Activated naive CD4-positive, alpha-beta T cell treated with anti-CD3 and anti-CD28 coated beads, Interleukin-2, amount 50 U/mL, for 24 hours (primary cell): Measurements from ENCODE around the gene CTNND1.

Experiments used
- H3K27ac Mint-ChIP-seq: one replicate; pipeline ENCODE4 v1.8.0; 2021; ENCODE audit warnings: mild to moderate bottlenecking, mixed read lengths
- H3K27me3 Mint-ChIP-seq: one replicate; pipeline ENCODE4 v1.8.0; 2021; ENCODE audit warnings: mixed read lengths
- H3K36me3 Mint-ChIP-seq: one replicate; pipeline ENCODE4 v1.8.0; 2021; ENCODE audit warnings: mixed read lengths
- H3K4me1 Mint-ChIP-seq: one replicate; pipeline ENCODE4 v1.8.0; 2021; ENCODE audit warnings: mixed read lengths
- H3K4me3 Mint-ChIP-seq: one replicate; pipeline ENCODE4 v1.8.0; 2021; ENCODE audit warnings: mild to moderate bottlenecking, mixed read lengths
- H3K9me3 Mint-ChIP-seq: one replicate; pipeline ENCODE4 v1.8.0; 2021; ENCODE audit warnings: mixed read lengths

Gene CTNND1

DNA sequence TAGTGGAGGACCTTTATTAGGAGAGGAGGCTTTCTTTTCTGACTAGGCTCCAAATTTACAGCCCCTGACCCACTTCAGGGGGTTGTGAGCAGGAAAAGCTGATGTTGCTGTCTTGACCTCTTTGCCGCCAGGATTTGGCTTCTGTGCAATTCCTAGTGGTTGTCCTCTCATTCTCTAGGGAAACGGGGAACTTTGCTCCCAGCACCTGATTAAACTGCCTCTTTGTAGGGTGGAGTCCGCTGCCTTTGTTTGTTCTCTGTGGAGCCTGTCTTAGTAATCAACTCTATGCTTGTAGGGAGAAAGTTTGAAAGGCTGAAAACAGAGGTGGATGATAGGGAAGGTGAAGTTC, 16.3 kb downstream of the CTNND1 start:
- Mint-ChIP-seq H3K4me3 (no peak overlapping the region), H3K27me3 (no peaks in the 10 kb centered on the region), H3K36me3 (peaks cover 9% of the 10 kb centered on the region), H3K27ac (no peak overlapping the region), H3K4me1 (peaks cover 22% of the 10 kb centered on the region), H3K9me3 (no peaks in the 10 kb centered on the region)

DNA sequence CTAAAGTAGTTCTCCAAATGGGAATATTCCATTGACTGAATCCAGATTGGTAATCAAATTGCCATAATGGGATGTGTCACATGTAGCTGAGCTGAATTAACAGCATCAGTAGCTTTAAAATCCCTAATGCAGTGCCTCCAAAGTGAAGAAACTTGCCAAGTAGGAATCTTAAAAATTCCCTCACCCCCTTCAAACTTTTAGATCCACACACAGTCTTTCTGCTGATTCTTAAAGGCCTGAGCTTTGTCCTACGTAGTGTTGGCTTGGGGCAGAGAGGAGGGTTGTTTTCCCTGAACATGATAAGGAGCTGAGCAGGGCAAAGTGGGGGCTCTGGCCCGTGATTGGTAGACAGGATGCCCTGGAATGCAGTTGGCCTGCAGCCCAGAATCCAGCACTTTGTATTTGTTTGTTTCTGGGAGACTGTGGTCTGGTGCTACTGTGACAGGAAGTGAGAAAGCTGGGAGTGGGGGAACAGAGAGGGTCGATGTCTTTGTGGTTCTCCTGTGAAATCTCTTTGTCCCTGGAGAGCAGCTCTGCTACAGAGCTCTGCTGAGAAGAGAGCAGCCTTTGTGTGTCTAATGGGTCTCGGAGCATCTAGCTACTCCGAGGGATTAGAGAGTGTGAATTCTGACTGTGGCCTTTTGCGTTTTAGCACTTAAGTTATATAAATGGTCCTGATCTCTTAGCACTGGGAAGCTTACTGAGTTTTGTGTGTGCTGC, 16.9 kb downstream of the CTNND1 start:
- Mint-ChIP-seq H3K4me1 (peaks cover 22% of the 10 kb centered on the region), H3K9me3 (no peaks in the 10 kb centered on the region), H3K27me3 (no peaks in the 10 kb centered on the region), H3K27ac (no peak overlapping the region), H3K4me3 (no peak overlapping the region), H3K36me3 (peaks cover 9% of the 10 kb centered on the region)

DNA sequence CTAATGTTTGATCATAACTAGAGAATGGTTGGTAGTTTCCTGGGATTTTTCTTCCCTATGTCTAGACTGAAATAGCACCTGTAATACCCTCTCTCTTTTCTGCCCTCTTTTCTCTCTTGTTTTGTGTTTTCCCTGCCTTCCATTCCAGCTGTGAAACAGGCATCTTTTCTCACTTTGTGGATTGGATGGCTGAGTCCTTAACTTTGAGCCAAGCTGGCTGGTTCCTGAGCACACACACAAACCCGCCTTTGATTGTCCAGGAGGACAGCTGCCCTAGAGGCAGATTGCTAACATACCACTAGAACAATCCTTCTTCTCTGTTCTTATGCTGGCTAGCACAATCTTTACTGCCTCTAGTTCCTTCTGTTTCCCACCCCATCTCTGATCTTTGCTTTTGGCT, 17.7 kb downstream of the CTNND1 start:
- Mint-ChIP-seq H3K27ac (no peak overlapping the region), H3K4me1 (peaks cover 22% of the 10 kb centered on the region), H3K27me3 (no peaks in the 10 kb centered on the region), H3K9me3 (no peaks in the 10 kb centered on the region), H3K36me3 (peaks cover 9% of the 10 kb centered on the region), H3K4me3 (no peak overlapping the region)

DNA sequence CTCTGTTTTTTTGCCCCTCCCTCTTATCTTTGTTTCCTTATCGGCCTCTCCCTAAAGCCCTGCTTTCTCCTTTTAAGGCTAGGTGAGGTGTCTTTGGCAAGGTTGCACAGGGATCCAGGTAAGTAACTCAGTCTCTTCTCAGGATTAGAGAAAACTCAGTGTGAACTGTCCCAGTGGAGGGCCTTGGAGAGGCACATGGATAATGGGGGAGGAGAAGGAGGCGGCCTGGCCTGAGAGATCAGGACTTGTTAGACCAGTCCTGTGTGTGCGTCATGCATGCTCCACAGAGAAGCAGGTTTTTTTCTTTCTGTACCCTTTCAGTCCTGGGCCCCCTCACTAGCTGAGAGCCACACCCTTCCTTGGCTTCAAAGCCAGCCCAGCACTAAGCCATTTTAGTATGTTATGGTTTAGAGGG, 19.9 kb downstream of the CTNND1 start:
- Mint-ChIP-seq H3K27ac (peak overlapping the region; percentile 63), H3K4me1 (peaks cover 17% of the 10 kb centered on the region), H3K27me3 (no peaks in the 10 kb centered on the region), H3K36me3 (peaks cover 7% of the 10 kb centered on the region), H3K9me3 (no peaks in the 10 kb centered on the region), H3K4me3 (no peak overlapping the region)

DNA sequence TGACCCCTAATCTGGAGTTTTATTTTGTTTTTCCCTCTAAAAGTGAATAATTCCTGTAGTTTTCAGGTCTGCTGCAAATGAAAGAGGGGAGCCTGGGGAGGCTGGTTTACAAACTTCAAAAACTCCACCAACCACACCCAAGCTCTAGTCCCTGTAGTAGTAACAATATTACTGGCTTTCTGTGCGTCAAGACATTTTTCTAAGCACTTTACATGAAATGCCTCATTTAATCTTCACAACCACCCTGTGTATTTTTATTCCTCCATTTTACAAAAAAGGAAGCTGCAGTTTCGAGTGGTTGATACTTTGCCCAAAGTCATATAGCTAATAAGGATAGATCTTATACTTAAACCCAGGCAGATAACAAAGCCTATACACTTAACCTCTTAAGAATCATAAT, 23.5 kb downstream of the CTNND1 start:
- no peaks in the 10 kb centered on the region for H3K9me3 Mint-ChIP-seq
- H3K4me3 Mint-ChIP-seq, result no peak overlapping the region
- H3K36me3 Mint-ChIP-seq, result peaks cover 7% of the 10 kb centered on the region
- H3K4me1 Mint-ChIP-seq, result peaks cover 14% of the 10 kb centered on the region
- H3K27me3 Mint-ChIP-seq, result no peaks in the 10 kb centered on the region
- H3K27ac Mint-ChIP-seq, result no peak overlapping the region

DNA sequence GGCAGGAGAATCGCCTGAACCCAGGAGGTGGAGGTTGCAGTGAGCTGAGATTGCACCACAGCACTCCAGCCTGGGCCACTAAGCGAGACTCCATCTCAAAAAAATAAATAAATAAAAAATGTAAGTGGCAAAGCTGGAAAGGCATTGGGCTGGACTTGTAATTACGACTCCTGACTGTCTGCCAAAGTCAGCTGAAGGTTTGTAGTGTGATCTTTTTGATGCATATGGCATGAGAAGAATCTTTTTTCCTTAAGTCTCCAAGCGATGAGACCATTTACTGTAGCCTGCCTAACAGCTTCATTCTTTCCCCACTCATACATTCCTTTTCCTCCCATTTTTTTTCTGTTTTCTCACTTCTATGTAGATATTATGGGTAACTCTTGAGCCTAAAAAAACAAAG, 24.8 kb downstream of the CTNND1 start:
- Mint-ChIP-seq H3K27me3 (no peaks in the 10 kb centered on the region), H3K36me3 (peaks cover 4% of the 10 kb centered on the region), H3K27ac (no peak overlapping the region), H3K9me3 (no peaks in the 10 kb centered on the region), H3K4me3 (no peak overlapping the region), H3K4me1 (peaks cover 19% of the 10 kb centered on the region)

DNA sequence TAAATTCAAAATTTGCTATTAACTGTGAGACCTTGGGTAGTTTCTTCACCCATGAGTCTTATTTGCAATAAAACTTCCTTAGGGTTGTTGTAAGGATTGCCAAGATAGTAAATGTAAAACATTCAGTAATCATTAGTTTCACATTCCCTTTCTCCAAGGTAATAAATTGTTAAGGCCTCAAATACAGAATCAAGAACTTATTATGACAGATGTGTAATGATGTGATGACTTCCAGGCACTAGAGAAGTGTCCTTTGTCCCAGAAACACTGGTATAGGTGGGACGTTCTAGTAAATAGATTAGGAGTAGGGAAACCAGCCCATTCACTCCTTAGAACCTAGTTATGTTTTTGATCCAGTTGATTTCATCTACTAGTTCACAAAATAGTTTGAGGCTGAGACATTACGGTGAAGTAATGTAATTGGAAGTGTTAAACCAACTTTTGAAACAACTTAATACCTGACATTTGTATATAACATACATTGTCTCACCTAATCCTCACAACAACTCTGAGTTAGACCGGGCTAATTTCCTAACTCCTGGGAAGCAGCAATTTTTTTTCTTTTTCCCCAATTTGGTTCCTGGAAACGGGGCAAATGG, 25.5 kb downstream of the CTNND1 start:
- Mint-ChIP-seq H3K27ac (no peak overlapping the region), H3K27me3 (no peaks in the 10 kb centered on the region), H3K9me3 (no peaks in the 10 kb centered on the region), H3K4me1 (peaks cover 20% of the 10 kb centered on the region), H3K4me3 (no peak overlapping the region), H3K36me3 (no peaks in the 10 kb centered on the region)

DNA sequence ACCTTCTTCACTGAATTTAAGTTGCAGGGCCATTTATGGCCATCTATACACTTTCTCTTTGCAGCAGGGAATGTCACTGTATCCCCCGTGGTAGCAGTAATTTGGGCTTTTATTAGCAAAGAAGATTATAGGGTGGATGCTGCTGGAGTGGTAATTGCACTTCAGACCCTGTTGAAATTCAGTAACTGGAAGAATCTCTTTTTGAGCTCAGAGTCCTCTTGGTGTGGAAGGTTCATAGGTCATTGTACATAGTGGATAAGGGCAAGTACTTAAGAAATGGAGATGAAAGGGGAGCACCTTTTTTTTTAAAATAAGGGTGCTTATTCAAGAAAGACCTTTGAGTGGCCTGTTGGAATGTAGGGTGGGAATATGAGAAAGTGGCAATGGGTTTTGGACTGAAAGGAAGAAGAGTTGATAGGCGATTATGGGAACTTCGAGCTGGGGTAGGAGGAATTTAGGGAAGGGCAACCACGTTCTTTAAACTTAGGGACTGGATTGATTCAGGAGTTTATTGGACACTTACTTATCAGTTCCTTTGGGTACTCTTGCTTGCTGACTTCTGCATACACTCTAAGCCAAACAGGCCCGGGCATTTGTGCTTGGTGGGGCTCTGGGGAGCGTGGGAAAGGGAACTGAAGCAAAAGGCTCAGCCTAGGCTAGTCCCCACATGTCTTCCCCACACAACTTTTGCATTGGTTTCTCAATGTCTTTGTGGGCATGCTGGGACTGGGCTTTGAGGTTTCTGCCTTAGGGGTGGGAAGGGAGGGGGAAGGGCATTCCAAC, 26.5 kb downstream of the CTNND1 start:
- H3K36me3 Mint-ChIP-seq, result no peaks in the 10 kb centered on the region
- H3K4me3 Mint-ChIP-seq, result no peak overlapping the region
- no peak overlapping the region for H3K27ac Mint-ChIP-seq

DNA sequence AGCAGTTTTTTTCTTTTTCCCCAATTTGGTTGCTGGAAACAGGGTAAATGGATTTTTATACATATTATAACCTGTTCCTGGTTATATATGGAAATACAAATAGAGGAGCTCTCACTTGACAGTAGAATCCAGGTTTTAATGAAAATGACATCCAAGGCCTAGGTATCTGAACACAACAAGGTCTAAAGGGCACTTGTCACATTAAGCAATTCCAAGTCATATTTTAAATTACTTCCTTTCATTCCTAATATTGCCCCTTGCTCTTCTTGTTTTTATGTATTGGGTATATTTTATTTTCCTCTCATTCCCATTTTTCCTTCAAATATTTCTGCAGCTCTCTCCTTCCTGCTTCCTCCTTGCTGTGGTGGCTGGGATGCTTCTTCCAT, 27.1 kb downstream of the CTNND1 start:
- Mint-ChIP-seq H3K4me3 (no peak overlapping the region), H3K27me3 (no peaks in the 10 kb centered on the region), H3K36me3 (no peaks in the 10 kb centered on the region), H3K4me1 (peaks cover 36% of the 10 kb centered on the region), H3K27ac (no peak overlapping the region), H3K9me3 (no peaks in the 10 kb centered on the region)

More for the DNA sequence above, 26.5 kb downstream of the CTNND1 start:
- Mint-ChIP-seq H3K4me1 (peaks cover 30% of the 10 kb centered on the region), H3K27me3 (no peaks in the 10 kb centered on the region), H3K9me3 (no peaks in the 10 kb centered on the region)

DNA sequence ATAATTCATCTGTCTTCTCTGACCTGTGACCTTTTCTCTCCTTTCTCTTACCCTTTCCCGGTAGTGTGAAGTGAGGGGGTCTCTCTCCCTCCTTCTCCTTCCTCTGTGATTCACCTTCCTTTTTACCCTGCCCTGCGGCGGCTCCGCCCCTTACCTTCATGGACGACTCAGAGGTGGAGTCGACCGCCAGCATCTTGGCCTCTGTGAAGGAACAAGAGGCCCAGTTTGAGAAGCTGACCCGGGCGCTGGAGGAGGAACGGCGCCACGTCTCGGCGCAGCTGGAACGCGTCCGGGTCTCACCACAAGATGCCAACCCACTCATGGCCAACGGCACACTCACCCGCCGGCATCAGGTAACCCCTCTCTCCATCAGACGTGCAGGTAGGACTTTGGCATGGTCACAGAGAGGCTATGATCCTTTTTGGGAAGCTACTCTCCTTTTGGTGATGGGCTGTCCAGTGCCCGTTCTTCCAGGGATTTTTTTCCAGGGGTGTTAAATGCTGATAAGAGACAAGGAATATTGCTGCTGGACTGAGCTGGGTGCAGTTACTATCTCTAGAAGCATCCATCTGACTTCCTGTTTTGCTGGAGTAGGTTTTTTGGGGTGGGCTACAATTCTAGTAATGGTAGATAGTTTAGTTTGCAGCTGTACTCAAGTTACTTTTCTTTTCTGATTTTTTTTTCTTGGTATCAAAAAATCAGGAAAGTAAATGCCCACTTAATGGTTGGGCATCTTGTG, 29.9 kb downstream of the CTNND1 start:
- H3K27me3 Mint-ChIP-seq, result no peaks in the 10 kb centered on the region
- H3K4me1 Mint-ChIP-seq, result peaks cover 42% of the 10 kb centered on the region
- peaks cover 4% of the 10 kb centered on the region for H3K36me3 Mint-ChIP-seq
- no peaks in the 10 kb centered on the region for H3K9me3 Mint-ChIP-seq
- peak overlapping the region; percentile 93 for H3K27ac Mint-ChIP-seq
- H3K4me3 Mint-ChIP-seq, result peak overlapping the region; percentile 72

DNA sequence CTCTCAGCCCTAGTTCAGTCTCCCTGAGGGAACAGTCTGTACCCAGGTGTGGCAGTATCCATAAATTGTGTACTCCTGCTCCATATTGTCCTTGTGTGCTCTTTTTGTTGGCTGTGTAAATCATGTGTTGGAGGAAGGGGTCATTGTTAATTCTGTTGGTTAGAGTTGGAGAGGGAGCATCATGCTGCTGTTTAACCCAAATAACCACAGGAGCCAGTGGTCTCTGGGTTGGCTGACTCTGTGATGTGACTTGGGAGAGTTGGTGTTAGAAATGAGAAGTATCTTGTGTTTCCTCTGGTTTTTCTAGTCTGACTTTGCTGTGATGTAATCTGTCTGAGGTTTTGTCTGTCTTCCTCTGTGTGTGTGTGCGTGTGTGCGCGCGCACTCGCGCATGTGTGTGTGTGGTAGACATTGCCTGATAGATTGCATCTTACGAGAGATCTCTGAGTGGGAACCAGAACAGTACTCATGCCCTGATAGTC, 30.5 kb downstream of the CTNND1 start:
- no peaks in the 10 kb centered on the region for H3K9me3 Mint-ChIP-seq
- no peaks in the 10 kb centered on the region for H3K27me3 Mint-ChIP-seq
- H3K4me3 Mint-ChIP-seq, result peak overlapping the region; percentile 72
- H3K4me1 Mint-ChIP-seq, result peaks cover 42% of the 10 kb centered on the region
- peaks cover 6% of the 10 kb centered on the region for H3K36me3 Mint-ChIP-seq
- H3K27ac Mint-ChIP-seq, result peak overlapping the region; percentile 93

DNA sequence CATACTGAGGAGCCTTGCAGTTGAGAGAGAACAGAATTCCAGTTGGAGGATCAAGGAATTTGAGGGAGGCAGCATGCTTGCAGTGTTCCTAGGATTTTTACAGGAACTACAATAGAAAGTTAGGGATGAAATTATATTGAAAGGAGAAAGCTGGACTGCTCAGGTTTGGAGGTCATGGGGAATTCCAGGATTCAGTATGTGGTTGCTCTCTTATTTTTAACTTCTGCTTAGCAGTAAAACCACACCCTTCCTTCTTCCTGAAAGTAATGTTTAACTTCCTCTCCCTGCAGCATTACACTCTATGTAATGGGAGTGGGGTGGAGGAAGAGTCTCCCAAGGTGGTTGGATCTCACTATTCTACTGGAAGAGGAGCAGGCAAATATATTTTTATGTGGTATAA, 31.3 kb downstream of the CTNND1 start:
- Mint-ChIP-seq H3K27ac (peak overlapping the region; percentile 97), H3K4me1 (peaks cover 41% of the 10 kb centered on the region), H3K4me3 (peak overlapping the region; percentile 66), H3K27me3 (no peaks in the 10 kb centered on the region), H3K9me3 (no peaks in the 10 kb centered on the region), H3K36me3 (peaks cover 6% of the 10 kb centered on the region)

DNA sequence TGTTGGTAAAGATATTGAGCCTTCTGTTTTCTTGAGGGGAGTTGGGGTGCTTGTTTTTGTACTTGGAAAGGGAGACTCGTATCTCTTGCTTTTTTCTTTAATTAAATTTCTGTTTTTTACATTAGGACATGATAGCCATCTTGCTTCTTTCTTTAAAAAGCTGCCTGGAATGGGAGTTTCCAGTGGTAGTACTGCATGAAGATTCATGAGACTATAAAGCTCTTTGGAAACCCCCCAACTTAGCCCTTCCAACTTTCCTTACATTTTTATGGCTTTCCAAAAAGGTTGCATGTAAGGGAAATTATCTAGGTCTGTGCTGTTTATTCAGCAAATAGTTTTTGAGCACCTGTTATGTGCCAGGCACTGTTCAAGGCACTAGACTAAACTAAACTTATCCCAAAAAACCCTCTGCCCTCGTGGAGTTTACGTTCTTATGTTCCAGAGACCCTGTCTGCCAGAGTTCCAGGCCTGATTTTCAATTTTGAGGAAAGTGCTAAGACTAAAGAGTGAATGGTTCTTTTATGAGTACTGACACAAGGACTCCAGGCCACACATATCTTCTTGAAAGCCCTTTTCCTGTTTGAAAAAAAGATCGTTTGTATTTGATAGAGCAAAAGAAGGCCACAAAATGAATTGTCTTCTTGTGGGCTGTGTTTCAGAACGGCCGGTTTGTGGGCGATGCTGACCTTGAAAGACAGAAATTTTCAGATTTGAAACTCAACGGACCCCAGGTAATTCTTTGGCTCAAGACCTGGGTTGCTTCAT, 31.9 kb downstream of the CTNND1 start:
- Mint-ChIP-seq H3K27ac (peak overlapping the region; percentile 97), H3K4me1 (peaks cover 39% of the 10 kb centered on the region), H3K36me3 (peaks cover 6% of the 10 kb centered on the region), H3K9me3 (no peaks in the 10 kb centered on the region), H3K4me3 (peak overlapping the region; percentile 66), H3K27me3 (no peaks in the 10 kb centered on the region)

DNA sequence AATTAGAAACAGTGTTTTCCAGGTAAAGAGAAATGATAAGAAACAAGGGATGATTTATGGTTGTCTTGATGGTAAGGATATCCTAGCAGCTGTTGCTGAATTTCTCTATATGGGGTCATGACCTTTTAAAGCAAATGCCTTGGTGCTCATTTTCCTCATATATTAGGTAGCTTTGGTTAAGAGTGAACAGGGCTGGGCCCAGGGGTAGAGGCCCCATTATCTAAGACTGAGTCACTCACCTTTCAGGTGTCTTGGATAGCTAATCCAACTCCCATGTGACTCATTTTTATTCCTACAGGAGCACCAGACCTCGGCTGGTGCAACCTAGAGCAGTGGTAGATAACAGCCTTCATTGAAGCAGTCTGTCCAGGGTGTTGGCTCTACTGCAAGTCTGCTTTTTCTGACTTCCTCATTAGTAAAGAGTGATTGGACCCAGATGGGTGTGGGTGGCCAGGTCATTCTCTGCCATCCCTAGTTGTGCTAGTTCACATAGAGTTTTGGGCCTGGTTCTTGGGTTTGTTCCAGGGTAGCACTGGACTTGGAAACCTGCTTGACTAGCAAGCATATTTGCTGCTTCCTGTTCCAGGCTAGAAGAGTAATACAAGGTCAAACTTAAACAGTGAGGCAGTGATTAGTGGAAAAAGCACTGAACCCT, 37.4 kb downstream of the CTNND1 start:
- no peaks in the 10 kb centered on the region for H3K9me3 Mint-ChIP-seq
- H3K36me3 Mint-ChIP-seq, result peaks cover 10% of the 10 kb centered on the region
- peak overlapping the region; percentile 82 for H3K27ac Mint-ChIP-seq
- peaks cover 31% of the 10 kb centered on the region for H3K4me1 Mint-ChIP-seq
- no peak overlapping the region for H3K4me3 Mint-ChIP-seq
- no peaks in the 10 kb centered on the region for H3K27me3 Mint-ChIP-seq
